Neural progenitor cell (in vitro differentiated cells): ENCODE data around the gene METRN.

Experiments used
- CTCF ChIP-seq: fragments of 200-600 bp; sonication (generic); IDR thresholded peaks from 2 replicates; pipeline ENCODE4 v1.5.1; 2017; ENCODE audit warnings: antibody characterized with exemption, mild to moderate bottlenecking
- EZH2 ChIP-seq: fragments of 200-600 bp; sonication (generic); IDR thresholded peaks from 2 replicates; pipeline ENCODE4 v1.6.1; 2017; ENCODE audit warnings: antibody characterized with exemption, mild to moderate bottlenecking, moderate library complexity
- EZH2phosphoT487 ChIP-seq: fragments of 200-600 bp; sonication (generic); IDR thresholded peaks from 2 replicates; pipeline ENCODE4 v1.6.1; 2017; ENCODE audit warnings: antibody characterized with exemption

- TF ChIP-seq CTCF = no peak
- TF ChIP-seq EZH2 = no peak
- TF ChIP-seq EZH2phosphoT487 = no peak
These were observed 34.1 kb downstream of the METRN start for GRCh38 chr16:749010-749409.
